BLaER1 treated with 17β-estradiol and CSF1 and Interleukin-3, amounts not matched to agents 10 nM and 100 nM (cell line): ENCODE measurements around the gene SSUH2.
A peak's percentile ranks its signal among the peaks of the same experiment; 100 is the strongest.

Experiments used
- H3K27ac ChIP-seq, 11 experiments: shearing (Covaris generic); formaldehyde crosslinking; 2 replicates each; pipeline ENCODE4 v1.8.1; 2022
- H3K27me3 ChIP-seq, 11 experiments: shearing (Covaris generic); formaldehyde crosslinking; 2 replicates each; pipeline ENCODE4 v1.8.1; 2022
- H3K36me3 ChIP-seq, 11 experiments: shearing (Covaris generic); formaldehyde crosslinking; 2 replicates each; pipeline ENCODE4 v1.8.1; 2022
- H3K4me1 ChIP-seq, 10 experiments: shearing (Covaris generic); formaldehyde crosslinking; 2 replicates each; pipeline ENCODE4 v1.8.1; 2022
- H3K4me2 ChIP-seq, 11 experiments: shearing (Covaris generic); formaldehyde crosslinking; 2 replicates each; pipeline ENCODE4 v1.8.1; 2022
- H3K4me3 ChIP-seq, 10 experiments: shearing (Covaris generic); formaldehyde crosslinking; 2 replicates each; pipeline ENCODE4 v1.8.1; 2022
- H3K9ac ChIP-seq, 11 experiments: shearing (Covaris generic); formaldehyde crosslinking; 2 replicates each; pipeline ENCODE4 v1.8.1; 2022
- H3K9me3 ChIP-seq, 11 experiments: shearing (Covaris generic); formaldehyde crosslinking; replicated peaks in 1 of 11; 2 replicates each; pipeline ENCODE4 v1.8.1; 2022
- H4K20me1 ChIP-seq, 11 experiments: shearing (Covaris generic); formaldehyde crosslinking; 2 replicates each; pipeline ENCODE4 v1.8.1; 2022
- Cebpa-rat ChIP-seq, 11 experiments: shearing (Covaris generic); IDR thresholded peaks; 2 replicates each; pipeline ENCODE4 v1.8.1; 2022

Gene SSUH2

DNA sequence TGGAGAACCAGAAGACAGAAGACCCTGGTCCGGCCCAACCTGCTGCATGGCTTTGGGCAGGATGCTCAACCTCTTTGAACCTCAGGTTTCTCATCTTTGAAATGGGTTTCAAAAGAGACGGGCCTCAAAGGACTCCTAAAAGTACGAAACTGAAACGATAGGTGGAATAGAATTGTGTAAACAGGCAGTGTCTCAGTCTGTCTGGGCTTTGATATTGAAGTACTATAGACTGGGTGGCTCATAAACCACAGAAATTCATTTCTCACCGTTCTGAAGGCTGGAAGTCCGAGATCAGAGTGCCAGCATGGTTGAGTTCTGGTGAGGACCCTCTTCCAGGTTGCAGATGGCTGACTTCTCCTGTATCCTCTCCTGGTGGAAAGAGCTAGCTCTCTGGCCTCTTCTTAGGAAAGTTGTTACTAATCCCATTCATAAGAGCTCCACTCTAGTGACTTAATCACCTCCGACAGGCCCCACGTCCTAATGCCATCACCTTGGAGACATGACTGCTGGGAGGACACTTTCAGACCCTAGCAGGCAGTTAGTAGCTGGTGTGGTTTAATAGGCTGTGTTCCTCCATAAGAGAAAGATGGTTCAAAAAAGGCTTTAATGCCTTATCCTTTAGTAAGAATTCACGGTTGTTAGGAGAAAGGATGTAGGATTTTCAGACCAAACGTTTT lies 35.7 kb downstream of the SSUH2 start:
- TF ChIP-seq Cebpa-rat (IDR thresholded peaks at IDR 0.05): no peak
- H4K20me1 ChIP-seq: no peaks in the 10 kb centered on the region
- no peaks in the 10 kb centered on the region for H3K27me3 ChIP-seq
- no peaks in the 10 kb centered on the region for H3K36me3 ChIP-seq
- H3K27ac ChIP-seq: no peak overlapping the region
- H3K4me3 ChIP-seq: no peak overlapping the region
- no peak overlapping the region for H3K9ac ChIP-seq
- peaks cover 0 to 19% (median 0%) of the 10 kb centered on the region in 10 experiments; a peak in 5 of 20 replicates for H3K4me1 ChIP-seq
- no peaks in the 10 kb centered on the region; a peak in 1 of 22 replicates for H3K9me3 ChIP-seq
- H3K4me2 ChIP-seq: 0 out of 22 replicates have a peak overlapping the region, but pooled peaks of 2 of the 11 experiments have one; percentile 20 to 22

DNA sequence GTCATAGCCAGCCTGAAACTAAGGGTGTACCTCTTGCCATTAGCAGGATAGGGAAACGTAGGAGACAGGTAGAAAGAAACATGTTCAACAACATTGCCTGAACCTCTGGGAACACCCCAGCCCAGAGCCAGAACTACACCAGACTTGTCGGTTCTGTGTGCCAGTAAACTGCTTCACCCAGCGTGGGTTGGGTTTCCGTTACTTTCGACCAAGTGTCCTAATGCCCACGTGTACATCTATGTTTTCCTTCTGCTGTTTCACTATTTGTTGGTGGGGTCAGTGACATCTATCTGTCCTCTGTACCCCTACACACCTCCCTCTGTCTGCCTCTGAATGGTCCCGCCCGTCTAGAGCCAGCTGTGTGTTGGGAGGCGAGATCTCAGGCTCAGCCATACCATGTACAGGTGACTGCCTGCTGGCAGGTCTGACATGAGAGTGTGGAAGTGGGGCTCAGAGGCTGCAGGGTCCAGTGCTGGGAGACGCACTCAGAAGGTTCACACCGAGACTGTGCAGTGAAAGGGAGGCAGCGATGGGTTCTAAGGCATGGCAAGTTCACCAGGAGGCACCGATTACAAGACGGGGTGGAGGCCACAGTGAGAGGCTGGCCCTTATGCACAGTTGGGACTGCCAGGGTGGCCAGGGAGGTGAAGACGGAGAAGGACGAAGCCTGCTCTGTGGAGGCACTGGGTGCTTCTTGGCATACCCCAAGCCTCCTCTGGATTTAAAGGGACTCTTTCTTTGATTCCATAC lies 36.4 kb downstream of the SSUH2 start:
- no peaks in the 10 kb centered on the region for H3K36me3 ChIP-seq
- H3K27me3 ChIP-seq: no peaks in the 10 kb centered on the region
- H3K4me1 ChIP-seq: peaks cover 0 to 19% (median 0%) of the 10 kb centered on the region in 10 experiments; a peak in 5 of 20 replicates
- no peak overlapping the region for H3K27ac ChIP-seq
- TF ChIP-seq Cebpa-rat (IDR thresholded peaks at IDR 0.05): no peak
- no peak overlapping the region for H3K4me3 ChIP-seq
- H3K9ac ChIP-seq: no peak overlapping the region
- H4K20me1 ChIP-seq: no peaks in the 10 kb centered on the region
- no peak overlapping the region for H3K4me2 ChIP-seq
- peaks cover 0 to 2% (median 0%) of the 10 kb centered on the region in 11 experiments; a peak in 2 of 22 replicates for H3K9me3 ChIP-seq

GRCh38 chr3:8607234-8608040 lies 37.2 kb downstream of the SSUH2 start:
- no peak for TF ChIP-seq Cebpa-rat (IDR thresholded peaks at IDR 0.05)
- Histone ChIP-seq H3K9me3 (peaks cover 0 to 8% (median 5%) of the 10 kb centered on the region in 11 experiments; a peak in 4 of 22 replicates), H3K27ac (no peak overlapping the region), H3K4me3 (no peak overlapping the region), H3K27me3 (no peaks in the 10 kb centered on the region), H3K9ac (0 out of 22 replicates have a peak overlapping the region, but pooled peaks of 1 of the 11 experiments have one; percentile 8), H3K4me1 (peaks cover 0 to 19% (median 0%) of the 10 kb centered on the region in 10 experiments; a peak in 5 of 20 replicates), H4K20me1 (no peaks in the 10 kb centered on the region), H3K36me3 (no peaks in the 10 kb centered on the region), H3K4me2 (no peak overlapping the region)

DNA sequence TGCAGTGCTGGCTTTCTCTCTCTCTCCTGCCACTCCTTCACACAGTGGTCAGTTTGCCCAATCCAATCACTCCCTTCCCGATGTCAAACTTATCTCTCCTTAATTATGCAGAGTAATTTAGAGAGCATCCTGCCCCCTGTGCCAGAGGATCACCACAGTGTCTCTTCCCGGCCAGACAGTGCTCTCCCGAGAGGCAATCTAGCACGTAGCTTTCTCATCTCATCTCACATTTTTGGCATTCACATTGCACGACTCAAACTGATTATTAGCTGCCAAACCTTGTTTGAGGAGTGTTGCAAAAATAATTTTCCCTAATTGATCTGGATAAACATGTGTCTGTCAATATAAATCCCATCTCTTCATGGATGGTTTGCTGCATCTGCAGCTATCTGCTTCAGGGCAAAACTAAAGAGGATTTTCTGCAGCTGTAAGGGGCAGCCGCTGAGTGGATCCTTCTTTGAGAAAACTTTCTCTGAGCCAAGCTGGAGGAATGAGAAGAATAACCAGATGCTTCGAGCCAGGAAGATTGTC lies 37.8 kb downstream of the SSUH2 start:
- no peaks in the 10 kb centered on the region for H4K20me1 ChIP-seq
- H3K36me3 ChIP-seq: no peaks in the 10 kb centered on the region
- no peaks in the 10 kb centered on the region for H3K27me3 ChIP-seq
- H3K4me3 ChIP-seq: no peak overlapping the region
- no peak overlapping the region for H3K4me2 ChIP-seq
- H3K9me3 ChIP-seq: peaks cover 0 to 11% (median 5%) of the 10 kb centered on the region in 11 experiments; a peak in 4 of 22 replicates
- H3K4me1 ChIP-seq: peaks cover 0 to 19% (median 0%) of the 10 kb centered on the region in 10 experiments; a peak in 5 of 20 replicates
- H3K9ac ChIP-seq: 0 out of 22 replicates have a peak overlapping the region, but pooled peaks of 1 of the 11 experiments have one; percentile 8
- no peak overlapping the region for H3K27ac ChIP-seq
- TF ChIP-seq Cebpa-rat (IDR thresholded peaks at IDR 0.05): no peak

- H3K27me3 ChIP-seq: no peaks in the 10 kb centered on the region
- no peak overlapping the region for H3K9ac ChIP-seq
- peak overlapping the region in 3 of 11 experiments; percentile 5 to 19 (median 13); a peak in 2 of 22 replicates for H3K4me2 ChIP-seq
- 0 out of 22 replicates have a peak overlapping the region, but pooled peaks of 1 of the 11 experiments have one; percentile 9 for H3K27ac ChIP-seq
- TF ChIP-seq Cebpa-rat (IDR thresholded peaks at IDR 0.05): no peak
- H3K9me3 ChIP-seq: peaks cover 0 to 11% (median 5%) of the 10 kb centered on the region in 11 experiments; a peak in 3 of 22 replicates
- no peaks in the 10 kb centered on the region for H3K36me3 ChIP-seq
- no peaks in the 10 kb centered on the region for H4K20me1 ChIP-seq
- H3K4me3 ChIP-seq: no peak overlapping the region
- H3K4me1 ChIP-seq: peaks cover 0 to 19% (median 0%) of the 10 kb centered on the region in 10 experiments; a peak in 5 of 20 replicates
These were observed 39.6 kb downstream of the SSUH2 start for GRCh38 chr3:8604988-8605387.

DNA sequence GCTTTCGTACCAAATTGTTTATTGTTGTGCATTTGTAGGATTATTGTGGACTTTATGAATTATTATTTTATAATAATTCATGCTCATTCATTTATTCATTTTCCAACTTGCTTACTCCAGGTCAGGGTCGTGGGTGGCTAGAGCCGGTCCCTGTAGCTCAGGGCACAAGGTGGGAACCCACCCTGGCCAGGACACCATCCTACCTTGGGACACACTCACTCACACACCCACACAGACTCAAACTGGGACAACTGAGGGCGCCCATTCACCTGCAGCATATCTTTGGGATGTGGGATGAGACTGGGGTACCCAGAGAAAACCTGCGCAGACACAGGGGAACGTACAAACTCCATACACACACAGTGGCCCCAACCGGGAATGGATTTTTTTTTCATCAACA lies 40.6 kb downstream of the SSUH2 start:
- no peak overlapping the region for H3K4me3 ChIP-seq
- H3K4me2 ChIP-seq: peak overlapping the region in 1 of 11 experiments; percentile 4; a peak in 1 of 22 replicates
- peaks cover 0 to 14% (median 0%) of the 10 kb centered on the region in 10 experiments; a peak in 5 of 20 replicates for H3K4me1 ChIP-seq
- no peak for TF ChIP-seq Cebpa-rat (IDR thresholded peaks at IDR 0.05)
- H3K27ac ChIP-seq: 0 out of 22 replicates have a peak overlapping the region, but pooled peaks of 1 of the 11 experiments have one; percentile 2
- H3K27me3 ChIP-seq: no peaks in the 10 kb centered on the region
- peaks cover 0 to 11% (median 5%) of the 10 kb centered on the region in 11 experiments; a peak in 3 of 22 replicates for H3K9me3 ChIP-seq
- no peaks in the 10 kb centered on the region for H4K20me1 ChIP-seq
- no peak overlapping the region for H3K9ac ChIP-seq
- no peaks in the 10 kb centered on the region for H3K36me3 ChIP-seq

DNA sequence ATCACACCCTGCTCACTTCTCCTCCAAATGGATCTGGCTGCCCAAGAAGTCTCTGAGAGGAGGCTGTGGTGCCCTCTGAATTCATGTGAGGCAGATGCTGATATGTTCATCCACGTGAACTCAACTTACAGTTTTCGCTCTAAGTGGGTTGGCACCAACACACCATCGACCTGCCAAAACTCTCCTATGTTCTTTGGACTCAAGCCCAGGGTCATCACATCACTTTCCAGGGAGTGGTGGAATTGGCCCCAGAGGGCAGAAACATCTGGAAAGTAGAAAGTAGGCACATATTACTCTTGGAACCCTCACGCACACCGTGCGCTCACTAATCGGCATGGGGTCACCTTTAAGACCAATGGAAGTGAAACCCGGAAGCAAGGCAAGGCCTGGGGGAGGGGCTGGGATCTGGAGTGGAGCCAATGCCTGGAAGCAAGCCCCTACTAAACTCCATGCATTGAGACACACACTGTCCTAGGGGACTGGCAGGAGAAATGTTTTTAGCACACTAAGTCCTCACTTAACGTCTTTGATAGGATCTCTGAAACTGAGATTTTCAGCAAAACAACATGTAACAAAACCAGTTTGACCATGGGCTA lies 41.4 kb downstream of the SSUH2 start:
- H3K9me3 ChIP-seq: peaks cover 0 to 11% (median 5%) of the 10 kb centered on the region in 11 experiments; a peak in 3 of 22 replicates
- no peak overlapping the region for H3K4me3 ChIP-seq
- H3K9ac ChIP-seq: no peak overlapping the region
- no peak for TF ChIP-seq Cebpa-rat (IDR thresholded peaks at IDR 0.05)
- no peaks in the 10 kb centered on the region for H3K27me3 ChIP-seq
- no peak overlapping the region for H3K4me2 ChIP-seq
- no peaks in the 10 kb centered on the region for H4K20me1 ChIP-seq
- peaks cover 0 to 11% (median 0%) of the 10 kb centered on the region in 10 experiments; a peak in 3 of 20 replicates for H3K4me1 ChIP-seq
- no peak overlapping the region for H3K27ac ChIP-seq
- H3K36me3 ChIP-seq: no peaks in the 10 kb centered on the region

DNA sequence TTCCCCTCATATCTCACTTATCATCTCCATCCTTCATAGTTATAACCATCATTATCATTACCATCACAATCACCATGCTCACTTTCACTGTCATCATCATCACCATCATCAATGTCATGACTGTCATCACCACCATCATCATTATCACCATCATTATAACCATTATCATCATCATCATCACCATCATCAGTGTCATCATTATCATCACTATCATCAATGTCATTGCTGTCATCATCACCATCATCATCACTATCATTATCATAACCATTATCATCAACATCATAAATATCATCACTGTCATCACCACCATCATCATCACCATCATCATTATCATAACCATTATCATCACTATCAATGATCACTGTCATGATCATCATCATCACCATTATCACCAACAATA lies 44.1 kb downstream of the SSUH2 start:
- no peak overlapping the region for H3K27ac ChIP-seq
- no peak overlapping the region for H3K4me2 ChIP-seq
- H3K4me1 ChIP-seq: peaks cover 0 to 11% (median 7%) of the 10 kb centered on the region in 10 experiments; a peak in 9 of 20 replicates
- no peak overlapping the region for H3K4me3 ChIP-seq
- no peak for TF ChIP-seq Cebpa-rat (IDR thresholded peaks at IDR 0.05)
- H3K36me3 ChIP-seq: no peaks in the 10 kb centered on the region
- no peaks in the 10 kb centered on the region for H3K27me3 ChIP-seq
- peaks cover 0 to 14% (median 7%) of the 10 kb centered on the region in 11 experiments; a peak in 14 of 22 replicates for H3K9me3 ChIP-seq
- H4K20me1 ChIP-seq: no peaks in the 10 kb centered on the region
- H3K9ac ChIP-seq: no peak overlapping the region
